Sigmoid colon (tissue), 4 donors: ENCODE results near the gene APOL2.

Source experiments
- CTCF ChIP-seq, 4 experiments: fragments of 450-650 bp in 3 of 4; fragments of 200-600 bp in 1 of 4; IDR thresholded peaks; one replicate each; pipeline ENCODE4 v1.5.1; 2016 to 2019; ENCODE audit warnings: antibody characterized with exemption in 4 of 4, mild to moderate bottlenecking in 3 of 4, moderate library complexity in 2 of 4
- POLR2AphosphoS5 ChIP-seq, 4 donors: sonication (generic); formaldehyde crosslinking; IDR thresholded peaks; one replicate each; pipeline ENCODE4 v1.6.1; 2017; ENCODE audit warnings: antibody characterized with exemption in 4 of 4

- no peak for TF ChIP-seq CTCF (IDR thresholded peaks at IDR 0.05)
- no peak for TF ChIP-seq POLR2AphosphoS5 (IDR thresholded peaks at IDR 0.05)
Observed at GRCh38 chr22:36244522-36245391, 5.4 kb upstream of the APOL2 start.
